A549 treated with DMSO at 1 μM for 4 hours (cell line): Measurements from ENCODE around the gene CCR8. TPM values are rescaled to one million over a fixed set of nuclear protein-coding genes. Genes with fewer than 3 reads are reported as not detected.

Experiments used
- total RNA-seq: library from RNA; stranded (reverse); fragments of 200-300 nt; extraction: Qiagen RNA extraction; gene quantifications from 5 replicates; pipeline ENCODE4 v1.2.3, GENCODE V29; 2022; ENCODE audit warnings: low read depth

The CCR8 gene, protein sequence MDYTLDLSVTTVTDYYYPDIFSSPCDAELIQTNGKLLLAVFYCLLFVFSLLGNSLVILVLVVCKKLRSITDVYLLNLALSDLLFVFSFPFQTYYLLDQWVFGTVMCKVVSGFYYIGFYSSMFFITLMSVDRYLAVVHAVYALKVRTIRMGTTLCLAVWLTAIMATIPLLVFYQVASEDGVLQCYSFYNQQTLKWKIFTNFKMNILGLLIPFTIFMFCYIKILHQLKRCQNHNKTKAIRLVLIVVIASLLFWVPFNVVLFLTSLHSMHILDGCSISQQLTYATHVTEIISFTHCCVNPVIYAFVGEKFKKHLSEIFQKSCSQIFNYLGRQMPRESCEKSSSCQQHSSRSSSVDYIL
- total RNA-seq, result not detected in 5 replicates

DNA sequence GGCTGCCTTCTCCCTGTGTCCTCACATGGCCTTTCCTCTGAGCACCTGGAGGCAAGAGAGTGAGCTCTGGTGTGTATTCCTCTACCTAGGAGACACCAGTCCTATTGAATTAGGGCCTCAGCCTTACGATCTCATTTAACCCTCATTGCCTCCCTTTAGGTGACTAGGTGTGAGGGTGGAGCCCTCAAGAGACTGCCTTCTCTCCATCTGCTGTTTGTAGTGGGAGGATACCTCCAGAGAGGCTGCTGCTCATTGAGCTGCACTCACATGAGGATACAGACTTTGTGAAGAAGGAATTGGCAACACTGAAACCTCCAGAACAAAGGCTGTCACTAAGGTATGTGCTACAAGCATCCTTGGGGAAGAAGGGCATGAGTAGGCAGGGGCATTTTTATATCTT lies at the start of gene CCR8:
TSS of gene CCR8 (plus strand) at position 217 of the 400 bp plus-strand sequence. CDS start 2,623 bp downstream, outside the sequence.

DNA sequence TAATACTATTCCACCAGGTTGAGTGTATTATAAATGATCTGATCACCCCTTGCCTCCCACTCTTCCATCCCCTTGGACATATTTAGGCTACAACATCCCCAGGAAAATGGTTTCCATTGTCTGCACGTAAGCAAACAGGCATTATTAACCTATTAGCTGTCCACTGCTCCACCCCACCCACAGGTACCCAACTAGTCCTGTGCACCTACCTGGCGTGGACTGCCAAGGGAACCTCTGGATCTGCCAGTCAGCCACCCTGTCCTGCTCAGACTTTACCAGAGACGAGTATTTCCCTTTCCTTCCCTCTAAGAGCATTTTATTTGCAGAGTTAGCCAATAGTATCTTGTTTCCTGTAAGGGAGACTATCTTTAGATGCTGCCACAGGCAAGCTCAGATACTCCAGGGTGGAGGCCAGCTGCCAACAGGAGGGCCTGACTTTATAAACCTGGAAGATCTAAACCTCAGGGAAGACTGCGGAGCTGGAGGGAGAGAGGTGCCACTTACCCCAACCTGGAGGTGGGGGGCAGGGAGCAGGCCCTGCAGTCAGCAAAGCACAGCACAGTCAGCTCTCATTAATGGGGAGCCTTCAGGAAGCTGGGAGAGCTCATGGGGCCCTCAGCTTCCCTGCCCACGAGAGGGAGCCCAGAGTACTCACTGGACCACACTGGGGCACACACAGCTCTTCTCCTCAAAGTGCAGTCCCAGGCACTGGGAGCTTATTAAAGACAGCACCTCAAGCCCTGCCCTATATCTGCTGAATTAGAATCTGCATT lies 49.6 kb upstream of the CCR8 start, which contains the start of gene CX3CR1:
TSS of gene CX3CR1 (minus strand) at position 292 of the 773 bp plus-strand sequence. CDS start 13,527 bp downstream, outside the sequence.

Other genes starting within 250 kb of the CCR8 start
- gene GORASP1, start 222.1 kb upstream of the CCR8 start, total RNA-seq, result 31.3 to 34.1 TPM (median 32.8 TPM) in 5 replicates
- gene TTC21A, start 222.0 kb upstream of the CCR8 start, total RNA-seq, result 1.3 to 2.5 TPM (median 1.8 TPM) in 5 replicates
- gene CSRNP1, start 176.1 kb upstream of the CCR8 start, total RNA-seq, result 17.9 to 23.6 TPM (median 20.2 TPM) in 5 replicates
- gene XIRP1, start 137.1 kb upstream of the CCR8 start, total RNA-seq, result 0.02 to 0.07 TPM (median 0.05 TPM) in 5 replicates
- 0.09 to 0.25 TPM in 2 of 5 replicates, not detected in the others for gene CX3CR1, start 49.7 kb upstream of the CCR8 start, total RNA-seq
- 38.7 to 45.9 TPM (median 41.3 TPM) in 5 replicates for gene SLC25A38, start 53.7 kb downstream of the CCR8 start, total RNA-seq
- gene RPSA, start 77.0 kb downstream of the CCR8 start, total RNA-seq, result 2,531 to 2,802 TPM (median 2,627 TPM) in 5 replicates
- 0.02 to 0.28 TPM (median 0.07 TPM) in 3 of 5 replicates, not detected in the others for gene MOBP, start 138.0 kb downstream of the CCR8 start, total RNA-seq